GM12873 (cell line): ENCODE data around the gene ELAC1.

Source experiments
- TF ChIP-seq, protein P1 (sequence below): IDR thresholded peaks from 2 replicates; pipeline ENCODE4 v1.5.1; 2012; ENCODE audit warnings: low read depth, mild to moderate bottlenecking, moderate library complexity, low read length, control low read depth; ENCODE audit not compliant: insufficient read depth; ENCODE audit errors: missing control alignments

Gene ELAC1

GRCh38 chr18:50977037-50977760 lies 9.4 kb downstream of the ELAC1 start:
- TF ChIP-seq, protein P1, sequence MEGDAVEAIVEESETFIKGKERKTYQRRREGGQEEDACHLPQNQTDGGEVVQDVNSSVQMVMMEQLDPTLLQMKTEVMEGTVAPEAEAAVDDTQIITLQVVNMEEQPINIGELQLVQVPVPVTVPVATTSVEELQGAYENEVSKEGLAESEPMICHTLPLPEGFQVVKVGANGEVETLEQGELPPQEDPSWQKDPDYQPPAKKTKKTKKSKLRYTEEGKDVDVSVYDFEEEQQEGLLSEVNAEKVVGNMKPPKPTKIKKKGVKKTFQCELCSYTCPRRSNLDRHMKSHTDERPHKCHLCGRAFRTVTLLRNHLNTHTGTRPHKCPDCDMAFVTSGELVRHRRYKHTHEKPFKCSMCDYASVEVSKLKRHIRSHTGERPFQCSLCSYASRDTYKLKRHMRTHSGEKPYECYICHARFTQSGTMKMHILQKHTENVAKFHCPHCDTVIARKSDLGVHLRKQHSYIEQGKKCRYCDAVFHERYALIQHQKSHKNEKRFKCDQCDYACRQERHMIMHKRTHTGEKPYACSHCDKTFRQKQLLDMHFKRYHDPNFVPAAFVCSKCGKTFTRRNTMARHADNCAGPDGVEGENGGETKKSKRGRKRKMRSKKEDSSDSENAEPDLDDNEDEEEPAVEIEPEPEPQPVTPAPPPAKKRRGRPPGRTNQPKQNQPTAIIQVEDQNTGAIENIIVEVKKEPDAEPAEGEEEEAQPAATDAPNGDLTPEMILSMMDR: no peak

DNA sequence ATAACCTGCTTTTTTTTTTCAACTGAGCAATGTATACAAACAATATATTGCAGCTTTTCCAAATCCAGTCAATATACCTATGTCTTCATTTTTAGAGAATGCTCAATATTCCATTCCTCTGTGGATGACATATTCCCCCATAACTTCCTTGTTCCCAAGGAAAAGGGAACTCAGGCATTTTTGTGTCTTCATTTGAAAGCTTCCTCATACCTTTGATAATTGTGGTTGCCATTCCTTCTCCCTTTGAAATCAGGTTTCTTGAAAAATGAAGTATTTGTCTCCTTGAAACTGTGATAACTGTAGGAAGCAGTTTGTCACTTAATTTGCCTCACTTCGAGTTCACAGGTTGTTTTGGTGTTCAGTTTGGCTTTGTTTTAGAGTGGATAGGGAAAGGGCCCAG lies 13.5 kb downstream of the ELAC1 start:
- TF ChIP-seq, protein P1: no peak

GRCh38 chr18:50982086-50982801 lies 14.4 kb downstream of the ELAC1 start:
- TF ChIP-seq, protein P1: no peak

GRCh38 chr18:50982802-50983179 lies 15.0 kb downstream of the ELAC1 start:
- TF ChIP-seq, protein P1: no peak

DNA sequence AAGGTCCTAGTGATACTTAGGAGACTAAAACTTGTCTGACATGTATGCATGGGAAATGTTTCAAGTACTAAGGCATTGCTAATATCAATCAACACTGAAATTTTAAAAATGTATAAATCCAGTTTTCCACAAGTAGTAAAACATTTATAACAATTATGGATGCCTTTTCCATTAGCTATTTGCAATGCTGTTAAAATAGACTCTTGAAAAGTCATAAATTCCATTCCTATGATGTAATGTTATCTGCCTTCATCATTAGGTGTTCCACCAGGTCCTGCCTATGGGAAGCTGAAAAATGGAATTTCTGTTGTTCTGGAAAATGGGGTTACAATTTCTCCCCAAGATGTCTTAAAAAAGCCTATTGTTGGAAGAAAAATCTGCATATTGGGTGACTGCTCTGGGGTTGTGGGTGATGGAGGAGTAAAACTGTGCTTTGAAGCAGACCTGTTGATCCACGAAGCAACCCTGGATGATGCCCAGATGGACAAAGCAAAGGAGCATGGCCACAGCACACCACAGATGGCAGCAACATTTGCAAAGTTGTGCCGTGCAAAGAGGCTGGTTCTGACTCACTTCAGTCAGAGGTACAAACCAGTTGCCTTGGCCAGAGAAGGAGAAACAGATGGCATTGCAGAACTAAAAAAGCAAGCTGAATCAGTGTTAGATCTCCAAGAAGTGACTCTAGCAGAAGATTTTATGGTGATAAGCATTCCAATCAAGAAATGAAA lies 18.7 kb downstream of the ELAC1 start:
- TF ChIP-seq, protein P1: no peak

GRCh38 chr18:50987261-50987660 lies 19.4 kb downstream of the ELAC1 start:
- TF ChIP-seq, protein P1: no peak

DNA sequence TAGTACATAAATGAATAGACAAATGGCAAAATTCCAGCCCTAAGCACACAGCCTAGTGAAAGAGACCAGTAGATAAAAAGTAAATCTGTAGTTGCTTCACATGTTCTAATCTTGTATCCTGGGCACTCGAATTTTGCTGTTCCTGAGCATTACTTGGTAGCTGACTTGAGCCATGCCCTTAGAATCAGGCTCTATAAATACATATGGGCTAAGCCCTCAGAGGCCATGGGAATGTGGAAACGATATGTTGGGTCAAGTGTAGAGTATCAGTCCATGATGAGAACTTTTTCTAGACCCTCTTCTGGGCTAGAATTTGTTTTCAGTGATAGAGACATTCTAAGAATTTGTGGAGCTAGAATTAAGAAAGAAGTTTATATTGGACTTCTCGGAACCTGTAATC lies 21.9 kb downstream of the ELAC1 start:
- TF ChIP-seq, protein P1: no peak
